Activated CD8-positive, alpha-beta memory T cell treated with anti-CD3 and anti-CD28 coated beads, Interleukin-2, amount 50 U/mL, for 48 hours (primary cell): ENCODE results near the gene LPAR1.
"Not testable (repeated sequence)": the region's sequence is repeated elsewhere in the genome, so short reads cannot be mapped to it uniquely, and the experiment has no call there.

ENCODE experiments used
- DNase-seq: peaks from one replicate; pipeline ENCODE4 v3.0.0-alpha.2; 2020

Gene LPAR1, protein sequence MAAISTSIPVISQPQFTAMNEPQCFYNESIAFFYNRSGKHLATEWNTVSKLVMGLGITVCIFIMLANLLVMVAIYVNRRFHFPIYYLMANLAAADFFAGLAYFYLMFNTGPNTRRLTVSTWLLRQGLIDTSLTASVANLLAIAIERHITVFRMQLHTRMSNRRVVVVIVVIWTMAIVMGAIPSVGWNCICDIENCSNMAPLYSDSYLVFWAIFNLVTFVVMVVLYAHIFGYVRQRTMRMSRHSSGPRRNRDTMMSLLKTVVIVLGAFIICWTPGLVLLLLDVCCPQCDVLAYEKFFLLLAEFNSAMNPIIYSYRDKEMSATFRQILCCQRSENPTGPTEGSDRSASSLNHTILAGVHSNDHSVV

DNA sequence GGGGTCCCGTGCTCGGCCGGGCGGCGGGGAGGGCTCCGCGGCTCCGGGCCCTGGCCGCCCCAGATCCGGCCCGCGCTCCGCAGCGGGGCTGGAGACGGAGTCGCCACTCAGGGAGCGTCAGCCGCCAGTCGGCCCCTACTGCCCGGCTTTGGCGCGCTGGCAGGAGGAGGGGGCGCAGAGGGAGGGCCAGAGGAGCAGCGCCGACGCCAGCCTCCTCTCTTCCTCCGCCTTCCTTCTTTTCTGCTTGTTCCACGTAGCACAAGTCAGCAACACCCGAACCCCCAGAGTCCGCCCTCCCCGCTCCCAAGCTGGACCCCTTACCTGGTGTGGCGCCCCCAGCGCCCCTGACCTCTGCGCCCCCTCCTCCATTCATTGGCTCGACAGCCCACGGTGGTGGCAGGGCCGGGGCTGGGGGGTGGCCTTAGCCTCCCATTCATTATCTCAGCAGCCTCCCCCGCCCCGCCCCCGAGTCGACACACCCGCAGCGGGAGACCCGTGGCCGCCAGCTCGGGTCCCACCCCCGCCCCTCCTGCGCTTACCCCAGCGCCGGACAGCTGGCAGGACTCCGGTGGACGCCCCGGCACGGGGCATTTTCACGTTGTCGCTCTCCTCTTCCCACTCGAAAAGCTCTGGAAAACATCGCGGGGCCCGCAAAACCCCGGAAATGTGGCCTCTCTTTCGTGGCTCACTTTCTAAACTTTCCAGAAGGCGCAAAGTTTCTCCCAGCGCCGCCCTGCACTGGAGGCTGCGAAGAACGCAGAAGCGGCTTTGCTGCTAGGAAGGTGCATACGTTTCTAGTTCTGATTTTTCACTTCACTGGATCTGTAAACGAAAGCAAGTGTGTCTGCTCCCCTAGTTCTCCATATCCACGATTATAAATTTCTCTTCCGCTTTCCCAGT lies at the start of gene LPAR1:
Gene LPAR1, minus strand, starts transcription at position 140 of the 900 bp plus-strand sequence. CDS start 66,353 bp downstream, outside the sequence.
- no peak for DNase-seq

DNA sequence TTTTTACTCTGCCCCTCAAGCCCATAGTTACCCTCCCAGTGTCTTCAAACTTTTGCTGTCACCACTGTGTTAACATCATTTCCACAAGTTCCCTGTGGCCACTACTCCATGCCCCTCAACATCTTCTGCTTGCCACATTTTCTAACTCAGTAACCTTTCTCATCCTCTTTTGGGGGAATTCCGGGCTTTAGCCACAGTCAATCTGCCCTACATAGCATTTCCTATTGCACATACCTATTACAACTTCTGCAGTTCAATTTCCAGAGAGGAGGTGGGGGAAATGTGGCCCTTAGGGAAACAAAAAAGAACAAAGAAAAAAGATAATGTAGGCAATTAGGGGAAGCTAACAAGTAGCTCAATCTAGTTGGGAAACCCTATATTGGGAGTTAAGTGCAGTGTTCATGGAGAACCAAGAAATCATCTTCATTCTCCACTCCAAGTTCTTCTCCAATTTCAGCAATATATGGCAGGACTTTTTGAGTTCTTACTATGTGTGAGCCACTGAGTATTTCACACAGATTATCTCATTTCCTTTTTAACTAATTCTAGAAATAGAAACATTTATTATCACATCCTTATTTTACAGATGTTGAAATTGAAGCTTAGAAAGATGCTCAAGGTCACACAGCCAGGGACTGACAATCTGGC lies 40.2 kb upstream of the LPAR1 start:
- DNase-seq = no peak

DNA sequence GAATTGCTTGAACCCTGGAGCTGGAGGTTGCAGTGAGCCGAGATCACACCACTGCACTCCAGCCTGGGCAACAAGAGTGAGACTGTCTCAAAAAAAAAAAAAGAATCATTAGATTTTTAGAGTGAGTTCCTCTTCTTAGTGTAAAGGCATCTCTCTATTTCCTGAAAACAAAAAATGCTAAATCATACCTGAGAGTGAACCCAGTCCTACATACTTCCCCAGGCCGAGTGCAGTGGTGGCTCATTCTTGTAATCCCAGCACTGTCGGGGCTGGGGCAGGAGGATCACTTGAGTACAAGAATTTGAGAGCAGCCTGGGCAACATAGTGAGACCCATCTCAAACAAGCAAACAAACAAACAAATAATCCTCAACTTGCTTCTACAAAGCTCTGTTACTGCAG lies 38.2 kb upstream of the LPAR1 start:
- no peak for DNase-seq

DNA sequence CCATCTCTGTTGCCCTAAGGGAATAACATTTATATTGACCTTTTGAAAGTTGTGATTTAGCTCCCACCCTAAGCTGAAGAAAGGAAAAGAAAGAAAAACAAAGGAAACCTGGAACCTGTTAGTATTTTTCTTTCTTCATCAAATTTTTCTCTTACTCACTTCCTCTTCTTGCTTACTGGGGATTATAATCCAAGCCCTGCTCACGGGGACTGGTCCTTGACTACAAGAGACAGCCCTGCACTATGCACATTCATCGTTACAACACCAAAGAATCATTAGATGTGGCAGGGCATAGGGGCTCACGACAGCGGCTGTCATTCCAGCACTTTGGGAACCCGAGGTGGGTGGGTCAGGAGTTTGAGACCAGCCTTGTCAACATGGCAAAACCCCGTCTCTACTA lies 37.8 kb upstream of the LPAR1 start:
- DNase-seq = no peak

DNA sequence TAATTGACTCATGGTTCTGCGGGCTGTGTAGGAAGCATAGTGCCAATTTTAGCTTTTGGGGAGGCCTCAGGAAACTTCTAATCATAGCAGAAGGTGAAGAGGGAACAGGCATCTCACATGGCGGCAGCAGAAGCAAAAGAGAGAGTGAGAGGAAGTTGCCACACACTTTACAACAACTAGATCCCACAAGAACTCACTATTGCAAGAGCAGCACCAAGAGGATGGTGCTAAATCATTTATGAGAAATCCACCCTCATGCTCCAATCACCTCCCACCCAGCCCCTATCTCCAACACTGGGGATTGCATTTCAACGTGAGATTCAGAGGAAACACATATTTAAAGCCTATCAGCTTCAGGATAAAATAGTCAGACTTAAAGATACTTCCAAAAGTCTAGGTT lies 36.1 kb upstream of the LPAR1 start:
- no peak for DNase-seq

DNA sequence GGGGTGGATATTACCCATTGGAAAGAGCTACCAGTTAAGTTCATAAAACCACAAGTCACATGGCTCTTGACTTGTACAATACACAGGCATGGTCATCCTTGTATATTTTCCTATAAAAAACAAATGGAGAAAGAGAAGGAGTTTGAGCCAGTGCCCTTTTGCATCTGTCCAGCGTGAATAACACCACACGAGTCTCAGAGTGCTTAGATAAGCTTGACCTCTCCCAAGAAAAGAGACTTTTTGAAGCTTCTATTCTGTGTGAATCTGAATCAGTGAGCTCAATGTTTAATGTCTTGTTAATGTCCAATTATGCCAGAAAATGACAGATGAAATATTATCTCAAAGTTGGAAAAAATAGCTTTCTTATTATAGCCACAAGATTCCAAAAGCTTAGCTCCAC lies 30.9 kb upstream of the LPAR1 start:
- no peak for DNase-seq

DNA sequence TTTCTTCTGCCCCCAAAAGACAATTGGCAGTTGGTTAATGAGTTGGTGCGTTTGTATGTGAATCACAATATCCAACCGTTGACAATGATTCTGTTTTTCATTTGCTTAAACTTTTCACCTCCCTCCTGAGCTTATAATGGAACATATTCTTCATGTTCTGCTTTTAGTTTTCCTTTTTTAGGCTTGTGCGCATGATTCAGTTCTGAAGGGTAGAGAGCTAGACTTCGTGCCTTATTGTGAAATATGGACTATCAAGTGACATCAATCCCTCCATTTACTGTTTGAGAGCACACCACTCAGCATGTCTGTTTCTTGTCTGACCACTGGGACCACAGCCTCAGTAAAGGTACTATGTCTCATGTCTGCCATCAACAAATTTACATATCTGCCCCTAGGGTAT lies 30.5 kb upstream of the LPAR1 start:
- DNase-seq = no peak

DNA sequence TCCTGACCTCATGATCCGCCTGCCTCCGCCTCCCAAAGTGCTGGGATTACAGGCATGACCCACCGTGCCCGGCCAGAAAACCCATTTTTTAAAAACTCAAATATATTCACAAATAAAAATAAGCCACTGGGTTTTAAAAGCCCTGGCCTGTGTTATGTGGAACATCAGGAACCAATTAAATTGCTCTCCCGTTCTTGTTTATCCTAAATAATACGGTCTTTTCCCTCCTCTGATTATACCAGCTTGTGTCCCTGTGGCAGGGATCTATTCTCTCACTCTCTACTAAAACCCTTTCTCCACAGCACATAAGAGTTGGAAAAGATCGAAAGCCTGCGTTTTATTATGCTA lies 30.1 kb upstream of the LPAR1 start:
- no peak for DNase-seq

DNA sequence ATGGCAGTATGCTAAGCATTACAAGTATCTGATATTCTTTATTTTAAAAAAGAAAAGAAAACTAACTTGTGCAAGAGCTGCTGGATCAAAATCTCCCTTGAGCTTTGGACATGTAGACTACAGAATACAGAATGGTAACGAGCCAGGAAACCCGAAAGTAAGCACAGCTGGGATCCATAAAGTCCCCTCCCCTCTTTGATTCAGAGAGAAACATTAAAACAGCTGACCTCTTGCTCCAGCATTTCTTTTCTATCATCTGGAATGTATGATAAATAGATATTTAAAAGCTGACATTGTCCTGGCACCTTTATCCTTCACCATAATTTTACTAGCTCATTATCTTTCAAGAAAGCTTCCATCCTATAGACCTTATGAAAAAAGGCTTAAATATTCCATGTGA lies 28.2 kb upstream of the LPAR1 start:
- no peak for DNase-seq

DNA sequence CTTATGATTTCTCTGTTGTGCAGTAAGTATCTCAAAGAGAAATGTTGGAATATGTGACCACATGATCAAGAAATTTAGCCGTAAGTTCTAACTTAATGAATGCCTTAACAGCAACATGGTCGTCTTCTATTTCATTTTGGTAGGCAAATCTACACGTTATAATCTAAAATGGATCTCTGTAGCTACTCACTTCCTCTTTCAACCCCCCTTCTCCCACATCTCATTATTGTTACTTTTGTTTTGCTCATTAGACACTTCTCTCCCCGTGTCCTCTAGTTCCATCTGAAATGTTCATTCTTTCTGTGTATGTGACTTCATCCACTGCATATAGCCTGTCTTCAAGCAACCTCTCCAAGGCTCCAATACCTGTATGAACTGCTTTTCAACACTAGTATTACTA lies 27.1 kb upstream of the LPAR1 start:
- no peak for DNase-seq

DNA sequence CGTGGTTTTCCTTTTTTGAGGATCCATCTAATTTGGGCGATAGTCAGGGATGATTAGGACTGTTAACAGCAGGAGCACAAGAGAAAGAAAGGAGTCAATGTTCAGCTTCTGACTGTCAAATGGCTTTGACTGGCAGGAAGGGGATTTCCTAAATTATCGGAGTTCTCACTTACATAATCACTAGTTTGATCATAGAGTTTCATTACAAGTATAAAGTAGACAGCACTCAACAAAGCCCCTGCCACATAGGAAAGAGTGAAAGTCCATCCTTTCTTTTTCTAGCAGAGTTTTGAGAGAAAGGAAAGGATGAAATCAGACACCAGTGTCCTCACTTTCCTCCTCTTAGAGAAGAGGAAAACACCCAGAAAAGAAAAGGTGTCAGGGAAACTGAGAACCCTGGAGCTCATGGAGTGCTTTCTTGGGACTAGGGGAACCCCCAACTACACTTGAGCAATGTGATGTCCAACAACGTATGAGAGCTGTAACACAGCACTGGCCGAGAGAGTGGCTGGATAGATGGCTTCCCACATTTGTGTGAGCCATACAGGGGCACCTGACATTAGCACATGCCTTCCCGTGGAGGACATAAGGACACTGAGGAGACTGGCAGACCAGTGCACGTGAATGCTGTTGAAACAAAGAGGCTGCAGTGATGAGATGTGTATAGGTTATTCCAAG lies 26.0 kb upstream of the LPAR1 start:
- no peak for DNase-seq

DNA sequence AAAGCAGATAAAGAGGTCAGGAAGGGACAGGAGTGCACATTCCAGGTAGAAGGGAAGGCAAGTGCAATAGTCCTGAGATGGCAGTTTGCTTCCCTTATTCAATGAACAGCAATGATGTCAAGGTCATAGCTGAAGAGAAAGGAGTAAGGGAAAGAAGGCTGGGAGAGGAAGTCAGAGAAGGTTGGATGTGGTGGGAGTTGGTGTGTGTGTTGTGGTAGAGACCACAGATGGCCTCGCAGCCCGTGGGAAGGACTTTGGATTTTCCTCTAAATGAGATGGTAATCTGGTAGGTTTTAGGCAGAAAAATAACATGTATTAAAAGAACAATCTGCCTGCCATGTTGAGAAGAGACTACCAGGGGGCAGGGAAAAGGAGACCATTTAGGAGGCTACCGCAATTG lies 25.1 kb upstream of the LPAR1 start:
- no peak for DNase-seq

DNA sequence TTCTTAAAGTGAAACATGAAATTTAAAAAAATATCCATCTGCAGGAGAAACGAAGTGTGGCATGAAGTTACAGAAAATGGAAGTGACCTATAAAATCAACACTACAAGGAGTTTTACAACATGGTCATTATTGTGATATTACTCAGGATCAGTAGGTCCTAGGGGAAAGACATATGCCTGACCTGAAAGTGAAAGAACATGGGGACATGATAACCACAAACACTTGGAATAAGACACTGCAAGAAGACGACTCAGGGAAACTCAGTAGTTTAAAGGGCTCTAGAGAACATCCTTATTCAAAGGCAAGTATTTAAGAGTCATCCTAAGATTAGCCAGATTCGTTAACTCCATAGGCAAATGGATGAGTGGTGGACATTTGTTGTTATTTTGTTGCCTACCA lies 19.9 kb upstream of the LPAR1 start:
- DNase-seq = no peak

DNA sequence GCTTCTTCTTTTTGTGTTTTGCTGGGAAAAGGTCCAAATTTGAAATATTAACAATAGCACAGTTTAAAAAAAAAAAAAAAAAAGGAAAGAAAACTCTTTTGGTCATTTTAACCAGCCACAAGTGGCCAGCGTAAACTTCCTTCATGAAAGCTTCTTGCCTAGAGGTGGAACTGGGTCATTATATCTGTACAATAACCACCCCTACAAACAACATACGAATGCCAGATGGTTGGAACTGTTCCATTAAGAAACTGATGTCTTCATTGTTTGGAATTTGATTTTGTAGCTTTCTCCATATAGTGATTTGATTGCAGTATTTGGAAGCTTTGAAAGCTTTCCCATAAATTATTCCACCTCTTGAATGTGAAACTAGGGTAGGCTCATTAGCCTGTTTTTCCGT lies 18.3 kb upstream of the LPAR1 start:
- DNase-seq = no peak

DNA sequence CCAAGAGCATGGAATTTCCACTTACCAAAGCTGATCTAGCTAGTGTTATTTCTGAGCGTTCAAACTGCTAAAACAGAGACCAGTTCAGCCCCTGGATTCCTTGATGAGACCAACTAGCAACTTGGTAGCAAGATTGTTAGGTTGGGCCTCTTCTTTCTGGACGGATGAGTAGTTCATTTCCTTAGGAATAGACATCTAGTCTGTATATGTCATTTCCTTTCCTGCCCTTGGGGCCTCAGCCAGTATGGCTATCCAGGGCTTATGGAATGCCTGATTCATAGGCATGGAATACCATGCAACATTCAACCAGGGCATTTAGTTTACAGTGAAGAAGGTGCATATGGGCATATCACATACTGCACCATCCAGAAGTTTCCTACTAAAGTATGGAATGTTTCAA lies 14.5 kb upstream of the LPAR1 start:
- DNase-seq = no peak

DNA sequence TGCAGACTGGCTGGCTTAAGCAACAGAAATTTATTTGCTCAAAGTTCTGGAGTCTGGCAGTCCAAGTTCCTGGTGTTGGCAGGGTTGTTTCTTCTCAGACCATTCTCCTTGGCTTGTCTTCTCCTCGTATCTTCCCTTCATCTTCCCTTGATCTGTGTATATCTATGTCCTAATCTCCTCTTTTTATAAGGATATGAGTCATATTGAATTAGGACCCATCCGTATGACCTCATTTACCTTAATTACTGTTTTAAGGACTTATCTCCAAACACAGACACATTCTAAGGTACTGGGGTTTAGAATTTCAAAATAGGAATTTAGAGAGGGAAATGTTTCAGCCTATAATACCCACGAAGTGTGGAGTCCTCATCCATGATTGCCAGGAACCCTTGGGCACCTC lies 13.1 kb upstream of the LPAR1 start:
- DNase-seq = no peak

DNA sequence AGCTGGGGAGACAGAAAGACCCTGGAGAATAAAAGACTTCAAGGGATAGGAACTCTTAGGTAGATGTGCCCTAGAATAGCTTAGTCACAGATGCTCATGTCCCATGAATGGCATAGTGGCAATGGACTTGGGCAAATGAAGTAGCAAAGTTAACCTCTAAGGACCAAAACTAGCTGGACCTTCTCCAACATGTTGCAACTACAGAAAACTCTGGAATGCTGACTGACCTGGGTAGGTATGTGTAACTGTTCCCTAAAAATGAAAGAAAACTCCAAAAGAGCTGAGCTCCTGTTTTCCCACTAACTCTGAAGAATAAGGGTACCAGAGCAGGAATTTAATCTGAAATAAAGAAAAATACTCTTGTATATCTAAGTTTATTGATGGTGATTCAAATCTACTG lies 12.5 kb upstream of the LPAR1 start:
- no peak for DNase-seq

DNA sequence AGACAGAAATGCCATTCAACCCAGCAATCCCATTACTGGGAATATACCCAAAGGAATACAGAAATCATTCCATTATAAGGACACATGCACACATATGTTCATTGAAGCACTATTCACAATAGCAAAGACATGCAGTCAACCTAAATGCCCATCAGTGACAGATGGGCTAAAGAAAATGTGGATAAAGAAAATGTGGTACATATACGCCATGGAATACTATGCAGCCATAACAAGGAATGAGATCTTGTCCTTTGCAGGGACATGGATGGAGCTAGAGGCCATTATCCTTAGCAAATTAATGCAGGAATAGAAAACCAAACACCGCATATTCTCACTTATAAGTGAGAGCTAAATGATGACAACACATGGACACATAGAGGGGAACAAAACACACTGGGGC lies 9.0 kb upstream of the LPAR1 start:
- DNase-seq = not testable (repeated sequence)

DNA sequence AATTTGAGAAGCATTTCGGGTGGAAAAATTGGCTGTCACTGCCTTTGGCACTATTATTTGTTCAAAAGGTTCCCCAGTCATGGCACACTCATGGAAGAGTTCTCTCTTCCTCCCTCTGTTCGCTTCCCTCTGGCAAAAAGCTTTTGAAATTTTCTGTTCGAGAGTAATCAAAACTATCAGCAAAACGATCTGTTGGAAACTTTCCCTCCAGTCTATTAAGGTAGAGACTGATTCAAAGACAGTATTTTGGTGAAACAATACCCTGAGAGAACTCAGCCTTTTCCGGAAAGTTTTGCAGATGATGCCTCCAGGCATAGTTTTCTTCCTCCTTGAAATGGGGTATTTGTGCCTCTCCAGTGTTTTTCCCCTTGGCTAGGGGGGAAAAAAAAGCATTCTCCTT lies 3.6 kb upstream of the LPAR1 start:
- no peak for DNase-seq

DNA sequence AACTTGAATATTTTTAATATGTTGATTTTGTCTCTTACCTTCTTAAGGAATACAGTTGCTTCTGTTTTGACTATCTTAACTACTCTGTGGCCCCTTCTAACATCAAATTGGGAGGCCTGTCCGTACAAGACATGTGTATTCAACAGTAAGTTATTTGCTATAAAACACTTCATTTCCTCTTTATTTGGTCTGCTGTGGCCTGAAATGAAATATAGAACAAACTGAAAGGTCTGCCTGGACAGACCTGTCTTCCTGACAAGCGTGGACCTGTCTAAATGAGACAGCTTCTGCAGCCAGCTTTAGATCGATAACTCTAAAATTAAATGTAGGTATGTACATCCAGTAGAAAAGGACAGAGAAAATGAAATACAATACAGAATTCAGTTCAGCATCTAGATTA lies 2.2 kb upstream of the LPAR1 start:
- DNase-seq = no peak

DNA sequence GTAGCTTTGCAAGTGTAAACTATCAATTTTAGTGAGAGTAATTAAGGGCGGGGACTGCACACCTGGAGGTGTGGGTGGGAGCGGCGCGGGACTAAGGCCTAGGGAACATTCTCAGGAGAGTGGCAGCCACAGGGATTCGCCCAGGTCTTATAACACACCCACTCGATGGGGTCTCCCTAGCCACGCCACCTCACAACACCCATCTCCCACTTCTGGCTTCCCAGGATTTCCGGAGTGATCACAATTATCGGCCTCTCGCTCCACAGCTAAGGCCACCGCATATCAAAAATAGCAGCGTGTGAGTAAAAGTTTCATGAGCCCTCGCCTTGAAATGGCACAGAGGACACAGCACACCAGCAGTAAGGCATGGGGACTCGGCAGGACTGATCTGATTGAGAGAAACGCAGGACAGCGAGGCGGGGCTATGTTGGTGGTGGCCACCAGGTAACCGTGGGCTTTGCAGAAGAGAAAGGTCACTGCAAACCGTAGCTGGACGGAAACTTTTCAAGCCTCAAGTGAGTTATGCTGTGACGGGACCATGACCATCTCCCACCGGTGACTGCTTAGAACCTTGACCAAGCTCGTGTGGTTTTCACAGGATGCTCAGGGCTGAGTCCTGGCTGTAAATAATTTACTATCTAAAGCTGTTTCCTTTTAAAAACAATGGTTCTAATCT lies 1.1 kb upstream of the LPAR1 start:
- DNase-seq = no peak

DNA sequence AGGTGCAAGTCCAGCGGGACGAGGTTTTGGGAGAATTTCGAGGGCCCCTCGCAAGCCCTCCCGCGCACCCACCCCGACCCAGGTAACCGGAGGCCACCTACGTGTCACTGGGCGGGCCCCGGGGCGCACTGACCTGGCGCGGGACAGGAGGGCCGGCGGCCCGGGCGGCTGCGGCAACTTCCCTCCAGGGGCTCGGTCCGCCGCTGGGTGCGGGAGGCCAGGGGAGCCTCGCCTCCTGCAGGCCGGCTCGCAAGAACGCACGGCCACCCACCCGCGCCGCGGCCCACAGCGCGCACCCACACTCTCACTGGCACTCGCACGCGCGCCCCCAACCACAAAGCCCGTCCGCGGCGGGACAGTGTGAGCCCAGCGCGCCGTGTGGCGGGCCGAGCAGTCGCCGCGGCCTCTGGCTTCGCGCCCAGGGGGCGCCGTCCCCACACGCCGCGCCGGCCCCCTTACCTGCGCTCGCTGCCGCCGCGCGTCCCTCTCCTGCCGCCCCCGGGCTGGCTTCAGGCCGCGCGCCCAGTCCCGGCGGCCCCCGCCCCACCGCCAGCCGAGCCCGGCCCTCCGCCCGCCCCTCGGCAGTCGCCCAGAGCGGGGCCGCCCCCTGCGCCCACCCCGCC lies 451 bp downstream of the LPAR1 start:
- DNase-seq = no peak
